ENCODE results near the gene NINJ2. TPM values are rescaled to one million over a fixed set of nuclear protein-coding genes. Genes with fewer than 3 reads are reported as not detected.

Gene NINJ2
- total RNA-seq, 1 donor from 2014 or later, result not detected

GRCh38 chr12:568486-568885 lies 94.8 kb downstream of the NINJ2 start:
- no peaks in the 10 kb centered on the region for H3K36me3 ChIP-seq (ENCODE audit: insufficient read depth, low read length)
- DNase-seq (ENCODE audit: low read depth), result no peak
- H3K79me2 ChIP-seq (ENCODE audit: insufficient read depth, low read length), result no peaks in the 10 kb centered on the region
- H3K27ac ChIP-seq (ENCODE audit: low read depth, low read length), result no peak overlapping the region
- no peaks in the 10 kb centered on the region for H4K20me1 ChIP-seq (ENCODE audit: insufficient read depth, low read length)
- Mint-ChIP-seq H3K36me3 (ENCODE audit: low read depth, unreplicated experiment) (no peaks in the 10 kb centered on the region), H3K27me3 (ENCODE audit: low read depth, unreplicated experiment) (peaks cover 18% of the 10 kb centered on the region), H3K27ac (ENCODE audit: unreplicated experiment) (no peak overlapping the region), H3K4me1 (ENCODE audit: low read depth, unreplicated experiment) (peaks cover 14% of the 10 kb centered on the region), H3K9me3 (ENCODE audit: unreplicated experiment) (peaks cover 1% of the 10 kb centered on the region), H3K4me3 (ENCODE audit: unreplicated experiment) (no peak overlapping the region)
- FAIRE-seq, result no peak
- H2AFZ ChIP-seq (ENCODE audit: low read depth, low read length), result no peak overlapping the region
- no peak overlapping the region for H3K4me3 ChIP-seq (ENCODE audit: insufficient read depth, low read depth, low read length)
- TF ChIP-seq CTCF (IDR thresholded peaks at IDR 0.05; ENCODE audit: insufficient read depth, low read depth, low read length) (no peak), EZH2 (IDR thresholded peaks at IDR 0.05; ENCODE audit: insufficient read depth, low read length) (no peak)
- no peak overlapping the region for H3K9ac ChIP-seq (ENCODE audit: low read length)
- peaks cover 32% of the 10 kb centered on the region for H3K4me1 ChIP-seq (ENCODE audit: insufficient read depth, low read length)
- no peaks in the 10 kb centered on the region for H3K9me3 ChIP-seq (ENCODE audit: insufficient read depth, low read depth, low read length)
- peaks cover 10% of the 10 kb centered on the region for H3K27me3 ChIP-seq (ENCODE audit: insufficient read depth, low read length)
- no peak overlapping the region for H3K4me2 ChIP-seq (ENCODE audit: low read length)

- DNase-seq (ENCODE audit: low read depth) (no peak), FAIRE-seq (no peak)
- no peak overlapping the region for H3K4me2 ChIP-seq (ENCODE audit: low read length)
- no peak overlapping the region for H3K27ac Mint-ChIP-seq (ENCODE audit: unreplicated experiment)
- no peaks in the 10 kb centered on the region for H3K79me2 ChIP-seq (ENCODE audit: insufficient read depth, low read length)
- H3K9me3 Mint-ChIP-seq (ENCODE audit: unreplicated experiment), result no peaks in the 10 kb centered on the region
- no peaks in the 10 kb centered on the region for H3K9me3 ChIP-seq (ENCODE audit: insufficient read depth, low read depth, low read length)
- H3K9ac ChIP-seq (ENCODE audit: low read length), result no peak overlapping the region
- peaks cover 3% of the 10 kb centered on the region for H3K4me1 Mint-ChIP-seq (ENCODE audit: low read depth, unreplicated experiment)
- TF ChIP-seq CTCF (IDR thresholded peaks at IDR 0.05; ENCODE audit: insufficient read depth, low read depth, low read length) (no peak), EZH2 (IDR thresholded peaks at IDR 0.05; ENCODE audit: insufficient read depth, low read length) (no peak)
- H3K4me1 ChIP-seq (ENCODE audit: insufficient read depth, low read length), result peaks cover 19% of the 10 kb centered on the region
- no peaks in the 10 kb centered on the region for H3K36me3 ChIP-seq (ENCODE audit: insufficient read depth, low read length)
- H3K27me3 Mint-ChIP-seq (ENCODE audit: low read depth, unreplicated experiment), result peaks cover 23% of the 10 kb centered on the region
- H3K27ac ChIP-seq (ENCODE audit: low read depth, low read length), result no peak overlapping the region
- peaks cover 15% of the 10 kb centered on the region for H3K27me3 ChIP-seq (ENCODE audit: insufficient read depth, low read length)
- no peaks in the 10 kb centered on the region for H3K36me3 Mint-ChIP-seq (ENCODE audit: low read depth, unreplicated experiment)
- H4K20me1 ChIP-seq (ENCODE audit: insufficient read depth, low read length), result no peaks in the 10 kb centered on the region
- no peak overlapping the region for H3K4me3 Mint-ChIP-seq (ENCODE audit: unreplicated experiment)
- no peak overlapping the region for H3K4me3 ChIP-seq (ENCODE audit: insufficient read depth, low read depth, low read length)
- H2AFZ ChIP-seq (ENCODE audit: low read depth, low read length), result no peak overlapping the region
Measured at GRCh38 chr12:565589-566105, 97.6 kb downstream of the NINJ2 start.

- no peak for TF ChIP-seq EZH2 (IDR thresholded peaks at IDR 0.05; ENCODE audit: insufficient read depth, low read length)
- TF ChIP-seq CTCF (IDR thresholded peaks at IDR 0.05; ENCODE audit: insufficient read depth, low read depth, low read length), result no peak
- no peak overlapping the region for H3K27ac Mint-ChIP-seq (ENCODE audit: unreplicated experiment)
Measured at GRCh38 chr12:565161-565560, 98.1 kb downstream of the NINJ2 start.

More at GRCh38 chr12:565161-565560, 98.1 kb downstream of the NINJ2 start:
- no peak overlapping the region for H3K4me3 ChIP-seq (ENCODE audit: insufficient read depth, low read depth, low read length)
- no peaks in the 10 kb centered on the region for H3K9me3 Mint-ChIP-seq (ENCODE audit: unreplicated experiment)
- DNase-seq (ENCODE audit: low read depth) (no peak), FAIRE-seq (no peak)
- peaks cover 26% of the 10 kb centered on the region for H3K27me3 Mint-ChIP-seq (ENCODE audit: low read depth, unreplicated experiment)
- no peak overlapping the region for H3K4me3 Mint-ChIP-seq (ENCODE audit: unreplicated experiment)
- no peaks in the 10 kb centered on the region for H3K9me3 ChIP-seq (ENCODE audit: insufficient read depth, low read depth, low read length)
- H3K4me2 ChIP-seq (ENCODE audit: low read length), result no peak overlapping the region
- peaks cover 19% of the 10 kb centered on the region for H3K27me3 ChIP-seq (ENCODE audit: insufficient read depth, low read length)
- H3K9ac ChIP-seq (ENCODE audit: low read length), result no peak overlapping the region
- H3K4me1 ChIP-seq (ENCODE audit: insufficient read depth, low read length), result peaks cover 14% of the 10 kb centered on the region
- no peaks in the 10 kb centered on the region for H3K36me3 ChIP-seq (ENCODE audit: insufficient read depth, low read length)
- H3K36me3 Mint-ChIP-seq (ENCODE audit: low read depth, unreplicated experiment), result no peaks in the 10 kb centered on the region
- H3K4me1 Mint-ChIP-seq (ENCODE audit: low read depth, unreplicated experiment), result peaks cover 3% of the 10 kb centered on the region
- H2AFZ ChIP-seq (ENCODE audit: low read depth, low read length), result no peak overlapping the region
- H4K20me1 ChIP-seq (ENCODE audit: insufficient read depth, low read length), result no peaks in the 10 kb centered on the region
- H3K79me2 ChIP-seq (ENCODE audit: insufficient read depth, low read length), result no peaks in the 10 kb centered on the region
- H3K27ac ChIP-seq (ENCODE audit: low read depth, low read length), result no peak overlapping the region

Data from astrocyte (in vitro differentiated cells and primary cell).